ENCODE data around the gene OSBP2. TPM values are rescaled to one million over a fixed set of nuclear protein-coding genes. Genes with fewer than 3 reads are reported as not detected.

OSBP2 gene
- total RNA-seq, 1 donor from 2014 or later, result 0.35 TPM

DNA sequence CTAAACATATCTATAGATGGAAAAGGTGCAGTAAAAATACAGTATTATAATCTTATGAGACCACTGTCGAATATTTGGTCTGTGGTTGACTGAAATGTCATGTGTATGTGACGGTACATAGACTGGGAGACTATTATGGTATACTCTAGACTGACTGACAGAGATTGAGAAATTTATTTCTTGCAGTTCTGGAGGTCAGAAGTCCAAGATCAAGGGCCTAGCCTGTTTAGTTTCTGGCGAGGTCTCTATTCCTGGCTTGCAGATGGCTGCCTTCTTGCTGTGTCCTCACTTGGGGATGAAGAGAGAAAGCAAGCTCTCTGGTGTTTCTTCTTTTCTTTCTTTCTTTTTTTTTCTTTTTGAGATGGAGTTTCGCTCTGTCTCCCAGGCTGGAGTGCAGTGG, 7.3 kb upstream of the OSBP2 start:
- Mint-ChIP-seq H3K36me3 (ENCODE audit: low read depth) (no peaks in the 10 kb centered on the region), H3K9me3 (no peaks in the 10 kb centered on the region), H3K27ac (no peak overlapping the region), H3K27me3 (peaks cover 18% of the 10 kb centered on the region), H3K4me1 (no peaks in the 10 kb centered on the region), H3K4me3 (no peak overlapping the region)
- DNase-seq (no peak), ATAC-seq (ENCODE audit: low read depth) (no peak)
- TF ChIP-seq CTCF (IDR thresholded peaks at IDR 0.05), result no peak
- POLR2A ChIA-PET, result no interaction called here
- intact Hi-C loops (cut with micrococcal nuclease), result no loop called here
- CTCF ChIA-PET, result no interaction called here

DNA sequence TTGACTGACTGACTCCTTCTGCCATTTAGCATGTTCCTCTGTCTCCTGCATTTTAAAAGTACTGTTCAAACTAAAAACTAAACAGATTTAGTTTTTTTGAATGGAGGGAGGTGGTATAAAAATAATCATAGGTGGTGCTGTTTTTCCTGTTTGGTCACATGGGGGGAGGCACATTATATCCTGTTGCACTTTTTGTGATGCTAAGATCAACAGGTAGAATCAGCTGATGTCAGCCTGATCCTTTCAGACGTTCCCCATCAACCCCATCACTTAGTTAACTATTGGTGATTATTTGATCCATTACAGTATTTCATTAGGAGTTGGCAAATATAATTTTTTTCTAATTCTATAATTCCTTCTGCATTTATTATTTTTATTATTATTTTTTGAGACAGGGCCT, 5.1 kb upstream of the OSBP2 start:
- Mint-ChIP-seq H3K36me3 (ENCODE audit: low read depth) (no peaks in the 10 kb centered on the region), H3K4me3 (no peak overlapping the region), H3K27me3 (peaks cover 23% of the 10 kb centered on the region), H3K27ac (no peak overlapping the region), H3K9me3 (no peaks in the 10 kb centered on the region), H3K4me1 (peaks cover 5% of the 10 kb centered on the region)
- no peak for DNase-seq
- CTCF ChIA-PET, result no interaction called here
- no peak for ATAC-seq (ENCODE audit: low read depth)
- TF ChIP-seq CTCF (IDR thresholded peaks at IDR 0.05), result no peak
- intact Hi-C loops (cut with micrococcal nuclease), result no loop called here
- POLR2A ChIA-PET, result no interaction called here

DNA sequence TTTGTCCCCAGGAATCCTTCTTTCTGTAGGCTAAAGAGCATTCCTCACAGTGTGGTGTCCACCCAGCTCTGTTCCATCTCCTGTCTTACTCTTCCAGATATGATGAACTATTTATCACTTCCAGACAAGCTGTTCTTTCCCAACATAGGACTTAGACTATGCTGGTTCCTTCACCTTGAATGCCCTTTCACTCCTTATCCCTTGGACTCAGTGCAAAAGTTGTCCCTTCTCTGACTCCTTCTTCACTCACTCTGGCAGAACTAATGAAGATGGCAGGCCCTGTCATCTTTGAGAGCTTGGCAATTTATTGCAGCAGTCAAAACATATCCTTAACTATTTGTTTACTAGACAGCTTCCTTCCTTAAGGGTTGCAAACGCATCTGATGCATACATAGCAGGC, 3.5 kb upstream of the OSBP2 start:
- ChIA-PET CTCF (no interaction called here), POLR2A (no interaction called here)
- no peak for TF ChIP-seq CTCF (IDR thresholded peaks at IDR 0.05)
- Mint-ChIP-seq H3K4me3 (no peak overlapping the region), H3K36me3 (ENCODE audit: low read depth) (no peaks in the 10 kb centered on the region), H3K27ac (no peak overlapping the region), H3K9me3 (no peaks in the 10 kb centered on the region), H3K27me3 (peaks cover 32% of the 10 kb centered on the region), H3K4me1 (peaks cover 7% of the 10 kb centered on the region)
- DNase-seq (no peak), ATAC-seq (ENCODE audit: low read depth) (no peak)
- intact Hi-C loops (cut with micrococcal nuclease), result no loop called here

DNA sequence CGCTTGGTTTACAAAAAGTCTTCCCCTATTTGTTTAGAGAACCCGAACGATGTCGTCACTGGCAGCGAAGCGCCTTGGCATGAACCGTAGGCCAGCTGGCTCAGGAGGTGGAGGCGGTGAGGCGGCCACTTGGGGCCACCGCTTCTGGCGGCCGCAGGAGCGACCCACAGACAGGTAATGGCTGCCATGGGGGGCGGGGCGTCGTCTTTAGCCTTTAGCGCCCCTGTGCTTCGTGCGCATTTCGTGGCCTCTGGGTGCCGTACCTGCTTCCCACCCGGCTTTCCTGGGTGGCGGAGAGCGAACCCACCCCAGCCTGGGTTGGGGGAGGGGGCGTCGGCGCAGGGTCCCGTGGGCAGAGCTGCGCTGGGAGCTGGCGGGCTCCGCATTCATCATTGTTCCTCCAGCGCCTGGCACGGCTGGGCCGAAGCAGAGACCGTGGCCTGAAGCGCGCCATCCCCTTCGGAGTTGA, 469 bp upstream of the OSBP2 start:
- Mint-ChIP-seq H3K4me1 (peaks cover 7% of the 10 kb centered on the region), H3K4me3 (peak overlapping the region; percentile 85), H3K27me3 (peaks cover 34% of the 10 kb centered on the region), H3K27ac (no peak overlapping the region), H3K36me3 (ENCODE audit: low read depth) (no peaks in the 10 kb centered on the region), H3K9me3 (no peaks in the 10 kb centered on the region)
- POLR2A ChIA-PET, result no interaction called here
- CTCF ChIA-PET, result interaction anchor here (0.6 kb wide), 1 partner anchor 381 kb away, joined by 4 read pairs; no protein-coding TSS in a partner anchor
- intact Hi-C loops (cut with micrococcal nuclease), result loop anchor here (1.0 kb wide), 1 partner anchor 60 kb away; no protein-coding TSS in a partner anchor
- TF ChIP-seq CTCF (IDR thresholded peaks at IDR 0.05), result no peak
- ATAC-seq (ENCODE audit: low read depth), result peak; percentile 65
- peak; percentile 46 for DNase-seq

DNA sequence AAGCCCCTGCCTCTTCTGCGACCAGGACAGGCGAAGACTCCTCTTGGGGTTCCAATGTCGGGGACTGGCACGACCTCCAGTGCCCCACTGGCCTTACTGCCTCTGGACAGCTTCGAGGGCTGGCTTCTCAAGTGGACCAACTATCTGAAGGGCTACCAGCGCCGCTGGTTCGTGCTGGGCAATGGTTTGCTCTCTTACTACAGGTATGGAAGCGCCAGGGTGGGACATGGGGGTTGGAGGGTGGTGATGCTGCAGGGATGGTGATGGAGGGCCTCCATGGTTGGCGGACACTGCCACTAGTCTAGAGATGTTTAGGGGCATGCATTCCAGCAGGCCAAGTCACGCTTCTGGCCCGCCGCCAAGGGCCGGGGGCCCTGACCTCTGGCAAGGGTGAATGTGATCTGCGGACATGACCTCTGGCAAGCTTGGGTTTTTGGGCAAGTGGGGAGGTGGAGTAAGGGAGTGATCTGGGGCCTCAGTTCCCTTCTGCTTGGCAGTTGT, 727 bp downstream of the OSBP2 start:
- intact Hi-C loops (cut with micrococcal nuclease), result no loop called here
- Mint-ChIP-seq H3K4me3 (peak overlapping the region; percentile 61), H3K9me3 (no peaks in the 10 kb centered on the region), H3K27me3 (peaks cover 34% of the 10 kb centered on the region), H3K4me1 (peaks cover 7% of the 10 kb centered on the region), H3K36me3 (ENCODE audit: low read depth) (no peaks in the 10 kb centered on the region), H3K27ac (no peak overlapping the region)
- TF ChIP-seq CTCF (IDR thresholded peaks at IDR 0.05), result no peak
- no peak for DNase-seq
- ChIA-PET POLR2A (no interaction called here), CTCF (no interaction called here)
- no peak for ATAC-seq (ENCODE audit: low read depth)
